Panc1 (cell line): ENCODE data around the gene DUSP12.

Source experiments
- CTCF ChIP-seq: fragments of 450-650 bp; IDR thresholded peaks from 2 replicates; pipeline ENCODE4 v1.5.1; 2017; ENCODE audit warnings: mild to moderate bottlenecking
- POLR2AphosphoS5 ChIP-seq: IDR thresholded peaks from 2 replicates; pipeline ENCODE4 v1.6.1; 2012; ENCODE audit warnings: mild to moderate bottlenecking, low read depth, low read length, moderate library complexity
- REST ChIP-seq, 2 experiments: IDR thresholded peaks; 2 replicates each; pipeline ENCODE4 v1.6.1; 2011 to 2012; ENCODE audit warnings: low read depth in 2 of 2, control low read depth in 1 of 2, low read length in 1 of 2, mild to moderate bottlenecking in 1 of 2, moderate library complexity in 1 of 2; ENCODE audit not compliant: insufficient read depth in 1 of 2
- SIN3A ChIP-seq: IDR thresholded peaks from 2 replicates; pipeline ENCODE4 v1.6.1; 2012; ENCODE audit warnings: low read depth, mild to moderate bottlenecking, low read length, moderate library complexity, borderline replicate concordance; ENCODE audit not compliant: insufficient read depth
- TCF7L2 ChIP-seq: IDR thresholded peaks from 2 replicates; pipeline ENCODE4 v1.6.1; 2011; ENCODE audit warnings: mild to moderate bottlenecking, low read depth, low read length, inconsistent platforms

- TF ChIP-seq REST (IDR thresholded peaks at IDR 0.05; ENCODE audit: insufficient read depth in 1 of 2, low read depth in 2 of 2, low read length in 1 of 2) = no peak
- no peak for TF ChIP-seq CTCF
- no peak for TF ChIP-seq POLR2AphosphoS5
- no peak for TF ChIP-seq TCF7L2
- TF ChIP-seq SIN3A = no peak
Measured at GRCh38 chr1:161805399-161806197, 56.0 kb downstream of the DUSP12 start.
